Upper lobe of left lung (tissue), 4 donors: Measurements from ENCODE around the gene MAB21L3.

Experiments used
- CTCF ChIP-seq, 6 experiments: fragments of 450-650 bp in 4 of 6; fragments of 200-600 bp in 2 of 6; sonication (generic) in 2 of 6; IDR thresholded peaks; one replicate each; pipeline ENCODE4 v1.5.1; 2016 to 2019; ENCODE audit warnings: antibody characterized with exemption in 6 of 6
- EP300 ChIP-seq, 4 donors: sonication (generic); formaldehyde crosslinking; IDR thresholded peaks; one replicate each; pipeline ENCODE4 v1.5.1; 2017; ENCODE audit warnings: antibody characterized with exemption in 4 of 4, control low read depth in 2 of 4
- POLR2A ChIP-seq, 4 donors: fragments of 450-650 bp; IDR thresholded peaks; one replicate each; pipeline ENCODE4 v1.5.1; 2016 to 2017; ENCODE audit warnings: antibody characterized with exemption in 4 of 4, mild to moderate bottlenecking in 2 of 4

DNA sequence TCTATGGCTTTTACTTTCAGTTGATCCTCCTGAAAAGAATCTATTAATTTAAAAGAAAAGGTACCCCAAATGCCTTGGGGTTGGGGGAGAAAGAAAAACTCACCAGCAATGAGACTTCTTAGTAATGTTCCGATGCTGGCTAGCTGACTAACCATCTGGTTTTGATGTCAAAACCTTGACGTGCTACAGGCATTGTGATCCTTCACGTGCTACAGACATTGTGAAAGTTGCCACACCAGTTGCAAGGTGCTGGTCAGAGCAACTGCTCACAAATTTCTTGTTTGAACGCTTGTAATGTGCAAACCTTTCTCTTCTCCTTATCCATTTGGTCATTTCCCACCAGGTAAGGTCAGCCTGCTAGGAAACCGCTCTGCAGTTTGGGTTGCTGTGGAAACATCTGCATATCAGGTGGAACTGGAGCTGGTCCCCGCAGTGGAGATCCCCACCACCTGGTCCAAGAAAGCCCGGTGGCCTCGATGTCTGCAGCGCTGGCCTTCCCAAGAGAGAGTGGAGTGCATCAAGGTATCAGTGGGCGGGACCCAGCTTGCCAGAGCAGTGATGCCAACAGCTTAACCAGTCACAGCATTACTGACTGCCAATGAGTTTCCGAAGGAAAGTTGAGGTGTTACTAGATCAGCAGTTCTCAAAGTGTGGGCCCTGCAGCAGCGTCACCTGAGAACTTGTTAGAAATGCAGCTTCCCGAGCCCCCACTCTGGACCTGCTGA is 16.1 kb downstream of the MAB21L3 start:
- TF ChIP-seq POLR2A (IDR thresholded peaks at IDR 0.05) (no peak), CTCF (IDR thresholded peaks at IDR 0.05) (no peak), EP300 (IDR thresholded peaks at IDR 0.05) (no peak)
